Measurements from ENCODE around the gene STAT5B. TPM values are rescaled to one million over a fixed set of nuclear protein-coding genes. Genes with fewer than 3 reads are reported as not detected.
A peak's percentile ranks its signal among the peaks of the same experiment; 100 is the strongest.

The STAT5B gene
- total RNA-seq, 1 donor from 2014 or later: 52.3 TPM

DNA sequence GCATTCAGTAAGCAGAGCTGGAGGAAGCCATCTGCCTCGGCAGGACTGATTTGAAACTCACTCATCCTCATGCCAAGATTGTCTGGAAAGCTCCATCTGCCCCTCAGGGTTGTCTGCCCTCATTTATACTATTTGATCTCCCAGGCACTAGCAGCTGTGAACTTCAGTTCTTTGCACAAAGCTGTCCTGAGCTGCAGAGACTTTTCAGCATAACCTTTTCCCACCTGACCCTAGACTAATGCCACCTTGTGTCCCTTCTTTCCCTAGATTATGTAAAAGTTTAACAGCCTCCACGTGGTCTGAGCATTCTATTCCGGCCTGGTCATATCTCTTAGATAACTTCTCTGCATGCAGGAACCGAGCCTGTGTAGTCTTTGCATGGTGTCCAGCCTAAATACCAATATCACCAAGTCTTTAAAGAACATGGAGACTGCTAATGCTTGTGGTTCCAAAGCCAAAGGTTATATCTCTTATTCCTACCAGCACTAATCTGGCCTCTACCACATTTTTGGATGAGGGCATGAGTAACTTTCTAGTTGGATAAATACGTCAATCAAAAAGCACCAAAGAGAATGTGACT is 41.2 kb upstream of the STAT5B start:
- Mint-ChIP-seq H3K4me3 (no peak overlapping the region), H3K9me3 (no peaks in the 10 kb centered on the region), H3K27me3 (ENCODE audit: low read depth) (no peaks in the 10 kb centered on the region), H3K27ac (no peak overlapping the region), H3K4me1 (peaks cover 8% of the 10 kb centered on the region), H3K36me3 (peaks cover 38% of the 10 kb centered on the region)
- TF ChIP-seq, protein P1, sequence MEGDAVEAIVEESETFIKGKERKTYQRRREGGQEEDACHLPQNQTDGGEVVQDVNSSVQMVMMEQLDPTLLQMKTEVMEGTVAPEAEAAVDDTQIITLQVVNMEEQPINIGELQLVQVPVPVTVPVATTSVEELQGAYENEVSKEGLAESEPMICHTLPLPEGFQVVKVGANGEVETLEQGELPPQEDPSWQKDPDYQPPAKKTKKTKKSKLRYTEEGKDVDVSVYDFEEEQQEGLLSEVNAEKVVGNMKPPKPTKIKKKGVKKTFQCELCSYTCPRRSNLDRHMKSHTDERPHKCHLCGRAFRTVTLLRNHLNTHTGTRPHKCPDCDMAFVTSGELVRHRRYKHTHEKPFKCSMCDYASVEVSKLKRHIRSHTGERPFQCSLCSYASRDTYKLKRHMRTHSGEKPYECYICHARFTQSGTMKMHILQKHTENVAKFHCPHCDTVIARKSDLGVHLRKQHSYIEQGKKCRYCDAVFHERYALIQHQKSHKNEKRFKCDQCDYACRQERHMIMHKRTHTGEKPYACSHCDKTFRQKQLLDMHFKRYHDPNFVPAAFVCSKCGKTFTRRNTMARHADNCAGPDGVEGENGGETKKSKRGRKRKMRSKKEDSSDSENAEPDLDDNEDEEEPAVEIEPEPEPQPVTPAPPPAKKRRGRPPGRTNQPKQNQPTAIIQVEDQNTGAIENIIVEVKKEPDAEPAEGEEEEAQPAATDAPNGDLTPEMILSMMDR (IDR thresholded peaks at IDR 0.05; ENCODE audit: unreplicated experiment): no peak
- DNase-seq (ENCODE audit: low spot score in 2 of 2, unreplicated experiment in 2 of 2): no peak

DNA sequence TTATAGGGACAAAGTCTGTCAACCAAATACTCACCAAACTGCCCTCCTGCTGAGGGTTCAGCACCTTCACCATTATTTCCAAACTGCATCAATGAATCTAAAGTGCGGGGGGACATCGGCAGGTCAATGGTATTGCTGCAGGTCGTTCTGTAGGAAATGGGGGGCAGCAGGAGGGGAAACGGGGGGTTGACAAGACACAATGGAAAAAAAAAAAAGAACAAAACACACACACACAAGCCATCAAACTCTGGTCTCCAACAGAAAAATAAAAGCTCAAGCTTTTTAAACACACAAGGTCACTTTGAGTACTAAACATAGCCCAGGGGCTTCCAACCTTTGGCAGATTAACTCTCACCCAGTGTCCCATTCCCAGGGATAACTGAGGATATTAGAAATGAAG is 40.6 kb upstream of the STAT5B start:
- Mint-ChIP-seq H3K9me3 (no peaks in the 10 kb centered on the region), H3K4me3 (no peak overlapping the region), H3K27me3 (ENCODE audit: low read depth) (no peaks in the 10 kb centered on the region), H3K4me1 (peaks cover 12% of the 10 kb centered on the region), H3K27ac (no peak overlapping the region), H3K36me3 (peaks cover 34% of the 10 kb centered on the region)
- no peak for DNase-seq (ENCODE audit: low spot score in 2 of 2, unreplicated experiment in 2 of 2)
- TF ChIP-seq, protein P1 (IDR thresholded peaks at IDR 0.05; ENCODE audit: unreplicated experiment): no peak

DNA sequence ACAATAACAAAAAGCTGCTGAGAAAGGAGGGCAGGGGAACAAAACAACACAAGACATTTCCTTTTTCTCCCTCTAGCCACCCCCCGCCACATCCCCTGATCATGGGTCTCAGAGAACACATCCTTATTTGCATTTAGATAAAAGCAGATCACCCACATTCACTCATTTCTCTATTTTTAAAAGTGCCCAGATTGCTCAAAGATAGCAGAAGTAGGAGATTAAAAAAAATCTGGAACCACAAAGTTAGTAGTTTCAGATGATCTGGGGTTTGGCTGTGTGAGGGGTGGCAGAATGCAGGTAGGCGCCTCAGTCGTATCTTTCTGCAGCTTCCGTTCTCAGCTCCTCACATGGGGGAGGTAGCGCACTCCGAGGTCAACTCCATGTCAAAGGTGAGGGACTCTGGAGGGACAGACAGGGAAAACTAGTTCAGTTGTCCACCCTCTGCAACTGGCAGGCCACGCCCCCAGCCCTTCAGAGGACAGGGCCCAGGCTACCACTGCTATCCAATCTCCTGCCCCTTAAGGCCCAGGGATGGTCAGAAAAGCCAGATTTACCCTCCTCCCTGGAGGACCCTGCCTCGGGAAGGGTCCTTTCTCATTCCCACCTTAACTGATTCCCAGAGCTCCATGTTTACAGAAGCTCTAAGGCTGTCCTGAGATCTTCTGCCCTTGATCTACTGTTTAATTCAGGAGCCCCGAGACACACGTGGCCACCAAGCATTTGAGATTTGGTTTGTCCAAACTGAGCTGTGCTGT is 39.4 kb upstream of the STAT5B start:
- peaks cover 24% of the 10 kb centered on the region for H3K4me1 Mint-ChIP-seq
- H3K27ac Mint-ChIP-seq: no peak overlapping the region
- no peaks in the 10 kb centered on the region for H3K9me3 Mint-ChIP-seq
- H3K27me3 Mint-ChIP-seq (ENCODE audit: low read depth): no peaks in the 10 kb centered on the region
- H3K36me3 Mint-ChIP-seq: peaks cover 27% of the 10 kb centered on the region
- TF ChIP-seq, protein P1 (IDR thresholded peaks at IDR 0.05; ENCODE audit: unreplicated experiment): no peak
- DNase-seq (ENCODE audit: low spot score in 2 of 2, unreplicated experiment in 2 of 2): no peak
- H3K4me3 Mint-ChIP-seq: no peak overlapping the region

DNA sequence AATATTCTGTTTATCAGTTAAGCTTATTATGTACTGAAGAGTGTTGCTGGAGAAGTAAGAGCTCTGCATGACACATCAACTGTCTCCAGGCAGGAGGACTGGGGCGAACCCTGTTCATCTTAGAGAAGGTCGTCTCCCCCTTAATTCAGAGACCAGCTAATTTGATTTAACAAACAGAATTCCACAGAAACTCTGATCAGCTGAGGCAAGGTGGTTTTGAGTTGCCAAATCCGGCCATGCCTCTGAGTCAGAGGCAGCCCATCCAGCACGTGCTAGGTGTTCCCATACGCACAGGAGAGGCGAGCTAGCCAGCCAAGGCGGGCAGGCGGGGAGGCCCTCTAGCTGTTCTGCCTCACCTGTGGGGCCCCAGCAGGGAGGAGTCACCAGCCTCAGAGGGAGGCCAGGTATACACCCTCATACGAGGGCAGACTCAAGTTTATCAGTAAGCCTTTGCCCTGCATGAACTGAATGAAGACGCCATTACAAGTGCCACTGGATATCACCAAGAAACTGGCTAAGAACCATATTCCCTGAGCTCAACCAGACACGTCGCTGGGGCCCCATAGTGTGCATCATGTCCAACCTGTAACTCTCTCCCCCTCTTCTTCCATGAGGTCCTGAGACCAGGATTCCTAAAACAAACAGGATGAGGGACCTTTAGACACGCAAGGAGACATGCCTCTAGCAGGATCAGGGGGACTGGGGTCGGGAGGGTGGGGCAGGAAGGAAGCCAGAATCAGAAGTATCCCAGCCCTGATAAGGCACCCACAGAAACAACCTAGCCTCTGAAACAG is 37.8 kb upstream of the STAT5B start:
- Mint-ChIP-seq H3K36me3 (peaks cover 19% of the 10 kb centered on the region), H3K27ac (peak overlapping the region; percentile 21), H3K27me3 (ENCODE audit: low read depth) (no peaks in the 10 kb centered on the region)

DNA sequence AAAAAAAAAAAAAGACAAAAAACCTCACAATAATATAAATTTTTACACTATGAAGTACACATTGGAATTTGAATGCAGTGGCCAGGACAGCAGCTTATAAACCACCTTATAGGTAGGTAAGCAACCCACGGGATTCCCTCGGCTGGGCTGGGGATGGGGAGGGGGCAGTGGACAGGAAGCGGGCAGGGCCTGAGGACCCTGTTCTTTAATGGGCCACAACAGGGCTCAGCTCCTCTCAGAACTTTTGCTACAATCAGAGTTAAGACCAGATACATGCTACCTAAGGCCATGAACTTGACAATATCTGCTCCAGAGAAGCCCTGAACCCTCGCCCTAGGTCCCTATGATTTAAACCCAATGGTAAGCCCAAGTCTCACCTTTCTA is 37.2 kb upstream of the STAT5B start:
- H3K4me1 Mint-ChIP-seq: peaks cover 31% of the 10 kb centered on the region
- TF ChIP-seq, protein P1 (IDR thresholded peaks at IDR 0.05; ENCODE audit: unreplicated experiment): no peak
- H3K9me3 Mint-ChIP-seq: no peaks in the 10 kb centered on the region
- H3K4me3 Mint-ChIP-seq: no peak overlapping the region
- DNase-seq (ENCODE audit: low spot score in 2 of 2, unreplicated experiment in 2 of 2): no peak
- H3K27me3 Mint-ChIP-seq (ENCODE audit: low read depth): no peaks in the 10 kb centered on the region
- H3K36me3 Mint-ChIP-seq: peaks cover 17% of the 10 kb centered on the region
- peak overlapping the region; percentile 21 for H3K27ac Mint-ChIP-seq

More for the DNA sequence above, 37.8 kb upstream of the STAT5B start:
- H3K9me3 Mint-ChIP-seq: no peaks in the 10 kb centered on the region
- DNase-seq (ENCODE audit: low spot score in 2 of 2, unreplicated experiment in 2 of 2): no peak
- TF ChIP-seq, protein P1 (IDR thresholded peaks at IDR 0.05; ENCODE audit: unreplicated experiment): no peak
- H3K4me3 Mint-ChIP-seq: no peak overlapping the region
- peaks cover 31% of the 10 kb centered on the region for H3K4me1 Mint-ChIP-seq
